RCC 7860 (cell line): ENCODE measurements around the gene TTC7B.

ENCODE experiments used
- DNase-seq: peaks from one replicate; pipeline ENCODE4 v3.0.0-alpha.2; 2015; ENCODE audit warnings: low spot score
- FAIRE-seq: peaks from 2 replicates; lab custom pipeline; 2012; peaks lifted over from hg19 to GRCh38; lab: Jason Lieb, UNC

Gene TTC7B

DNA sequence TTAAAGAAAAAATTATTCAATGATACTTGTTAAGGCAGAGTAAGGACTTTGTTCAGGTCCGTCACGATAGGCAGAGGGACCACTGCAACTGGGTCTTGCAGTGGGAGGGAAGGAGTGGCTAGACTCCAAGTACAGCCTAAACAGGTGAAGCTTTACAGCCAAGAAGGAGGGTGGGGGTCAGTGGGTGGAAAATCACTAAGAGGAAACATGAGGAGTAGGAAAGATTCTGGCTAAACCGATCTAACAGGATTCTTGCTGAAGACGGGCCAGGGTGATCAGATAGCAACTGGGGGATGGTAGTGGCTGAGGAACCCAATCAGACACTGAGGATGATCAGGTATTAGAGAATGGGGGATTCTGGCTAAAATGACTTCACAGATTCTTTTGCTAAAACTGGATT is 100.2 kb downstream of the TTC7B start:
- no peak for FAIRE-seq
- no peak for DNase-seq

DNA sequence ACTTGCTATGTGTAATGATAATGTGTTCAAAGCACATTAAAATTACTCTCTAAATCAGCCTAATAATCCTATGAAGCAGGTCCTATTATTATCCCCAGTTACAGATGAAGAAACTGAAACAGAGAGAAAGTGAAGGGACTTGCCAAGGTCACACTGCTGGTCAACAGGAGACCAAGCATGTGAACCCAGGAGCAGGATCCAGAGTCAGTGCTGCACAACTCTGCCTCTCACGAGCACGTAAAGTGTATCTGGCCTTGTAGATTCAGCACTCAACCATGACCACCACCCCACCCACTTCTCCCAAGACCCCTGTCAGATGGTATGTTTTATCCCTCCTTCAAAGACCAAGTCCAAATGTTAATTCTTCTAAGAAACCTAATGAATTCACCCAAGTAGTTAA is 100.7 kb downstream of the TTC7B start:
- FAIRE-seq (no peak), DNase-seq (no peak)

DNA sequence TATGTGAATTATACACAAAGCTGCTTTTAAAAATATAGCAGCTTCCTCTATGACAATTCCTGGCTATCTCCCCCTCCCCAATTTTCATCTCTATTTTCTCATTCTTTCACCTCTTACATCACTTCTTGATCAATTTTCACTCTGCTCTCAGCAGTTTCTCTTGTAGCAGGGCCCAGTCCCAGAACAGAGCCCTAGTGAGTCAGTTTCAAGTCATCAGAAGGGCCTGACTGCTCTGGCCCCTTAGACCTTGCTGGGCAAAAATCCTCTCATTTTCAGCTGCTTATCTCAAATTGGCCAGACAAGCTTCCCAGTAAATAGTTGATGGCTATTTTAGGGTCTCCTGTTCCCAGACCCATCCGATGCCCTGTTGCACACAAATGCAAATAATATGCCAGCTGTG is 101.4 kb downstream of the TTC7B start:
- FAIRE-seq (no peak), DNase-seq (no peak)

DNA sequence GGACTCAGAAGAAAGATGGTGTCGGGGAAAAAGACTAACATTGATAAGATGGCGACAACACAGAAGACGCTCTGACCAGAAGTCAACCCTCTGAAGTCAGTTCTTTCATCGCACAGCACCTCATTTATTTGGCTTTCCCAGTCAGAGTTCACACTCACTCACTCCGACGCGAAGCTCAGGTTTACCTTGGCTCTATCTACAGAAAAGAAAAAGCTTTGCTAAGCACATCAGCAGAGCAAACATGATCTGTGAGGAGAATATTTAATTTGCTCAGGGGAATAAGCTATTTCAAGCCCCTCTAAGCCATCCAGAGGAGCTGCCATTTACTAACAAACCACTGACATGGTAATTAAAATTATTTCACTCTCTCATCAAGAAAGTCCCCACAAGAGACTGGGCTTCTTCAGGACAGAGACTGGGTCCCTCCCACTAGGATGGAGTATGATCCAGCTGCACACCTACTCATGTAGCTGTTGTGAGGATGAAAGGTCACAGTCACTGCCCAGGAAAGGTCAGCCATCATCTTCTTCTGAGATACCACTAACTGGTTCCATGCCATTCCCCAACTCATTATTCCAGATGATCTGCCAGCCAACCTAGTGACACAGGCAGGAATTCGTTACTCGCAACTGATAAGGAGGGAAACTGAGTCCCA is 111.4 kb downstream of the TTC7B start:
- FAIRE-seq (no peak), DNase-seq (no peak)

DNA sequence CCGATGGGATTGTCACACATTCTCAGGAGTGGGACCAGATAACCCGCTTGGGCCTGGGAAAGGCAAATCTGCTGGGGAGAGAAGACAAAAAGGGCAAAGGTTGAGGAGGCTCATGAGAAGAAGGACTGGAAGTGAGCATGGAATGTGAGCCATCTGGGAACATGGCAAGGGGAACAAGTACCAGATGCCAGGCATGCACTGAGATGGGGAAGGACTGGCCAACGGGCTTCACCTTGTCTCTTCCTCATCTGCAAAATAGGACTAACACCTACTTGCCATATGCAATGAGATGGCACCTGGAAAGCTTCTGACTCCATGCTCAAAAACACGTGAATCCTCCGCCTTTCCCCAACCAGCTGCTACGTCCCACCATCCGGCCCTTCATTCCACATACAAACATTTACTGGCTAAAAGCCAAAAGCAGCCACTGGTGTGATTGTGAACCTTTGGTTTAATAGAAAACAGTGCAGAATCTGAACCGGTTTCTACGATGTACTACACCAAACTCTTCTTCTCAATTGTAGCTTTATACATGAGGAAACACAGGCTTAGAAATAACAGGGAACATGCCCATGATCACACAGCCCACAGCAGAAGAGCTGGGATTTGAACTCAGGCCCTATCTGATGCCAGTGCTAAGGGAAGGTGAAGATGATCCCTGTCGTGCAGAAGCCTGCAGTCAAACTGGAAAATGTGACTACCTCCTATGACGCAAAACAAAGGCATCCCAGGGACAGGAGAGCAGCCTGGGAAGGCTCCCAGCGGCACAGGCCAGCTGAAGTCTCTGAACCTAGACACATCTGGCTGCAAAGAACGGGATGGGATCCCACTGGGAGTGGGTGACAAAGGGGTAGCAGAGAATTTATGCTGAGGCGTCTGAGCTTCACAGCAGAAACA is 112.1 kb downstream of the TTC7B start:
- no peak for FAIRE-seq
- no peak for DNase-seq

DNA sequence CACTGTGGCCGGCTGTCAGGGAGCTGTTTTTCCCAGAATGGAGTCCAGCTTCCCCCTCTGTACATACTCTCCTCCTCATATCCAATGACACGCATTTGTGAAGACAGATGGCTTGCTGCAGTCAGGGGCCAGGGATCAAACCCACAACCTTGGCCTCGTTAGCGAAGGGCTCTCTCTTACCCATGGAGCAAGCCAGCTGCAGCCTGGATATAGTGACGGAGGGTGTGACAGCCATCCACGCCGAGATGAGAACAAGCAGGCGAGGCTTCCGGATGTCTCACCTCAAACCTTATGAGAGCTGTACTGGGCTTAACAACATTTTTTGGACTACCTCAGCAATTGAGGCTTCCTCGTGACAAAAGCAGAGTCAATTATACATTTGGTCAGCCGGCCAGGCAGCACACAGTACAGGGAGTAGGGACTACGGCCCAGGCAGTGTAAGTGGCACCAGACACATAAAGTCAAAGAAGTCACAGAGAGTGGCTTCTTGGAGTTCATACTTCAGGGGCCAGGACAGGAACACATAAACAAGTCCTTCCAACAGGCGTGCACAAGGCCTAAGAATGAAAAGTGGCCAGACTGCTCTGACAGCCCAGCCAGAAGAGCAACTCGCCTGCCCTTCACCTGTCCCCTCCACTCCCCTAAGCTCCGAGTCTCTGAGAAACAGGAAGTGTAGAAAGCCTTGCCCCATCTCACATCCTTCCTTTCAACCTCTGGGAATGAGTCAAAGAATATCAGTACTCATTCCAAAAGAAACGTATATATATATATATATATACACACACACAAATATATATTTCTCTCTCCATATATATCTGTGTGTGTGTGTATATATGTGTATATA is 115.1 kb downstream of the TTC7B start:
- no peak for FAIRE-seq
- no peak for DNase-seq

DNA sequence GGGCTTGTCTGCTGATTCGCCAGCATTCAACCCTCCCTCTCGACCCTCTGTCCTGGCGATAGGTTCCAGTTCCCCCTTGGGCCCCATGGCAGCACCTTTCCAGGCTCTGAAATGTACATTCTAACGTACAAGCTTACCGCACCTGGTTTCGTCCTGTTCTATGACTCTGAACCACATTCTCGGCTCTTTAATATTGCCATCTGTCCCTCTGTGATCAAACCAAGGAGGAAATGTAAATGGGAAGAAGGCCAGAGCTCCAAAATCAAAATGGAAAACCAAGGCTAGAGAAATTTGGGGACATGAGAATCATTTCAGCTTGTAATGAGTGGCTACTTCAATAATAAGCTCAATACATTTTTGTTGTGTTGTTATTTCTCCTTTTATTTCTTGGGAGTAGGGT is 117.2 kb downstream of the TTC7B start:
- no peak for DNase-seq

DNA sequence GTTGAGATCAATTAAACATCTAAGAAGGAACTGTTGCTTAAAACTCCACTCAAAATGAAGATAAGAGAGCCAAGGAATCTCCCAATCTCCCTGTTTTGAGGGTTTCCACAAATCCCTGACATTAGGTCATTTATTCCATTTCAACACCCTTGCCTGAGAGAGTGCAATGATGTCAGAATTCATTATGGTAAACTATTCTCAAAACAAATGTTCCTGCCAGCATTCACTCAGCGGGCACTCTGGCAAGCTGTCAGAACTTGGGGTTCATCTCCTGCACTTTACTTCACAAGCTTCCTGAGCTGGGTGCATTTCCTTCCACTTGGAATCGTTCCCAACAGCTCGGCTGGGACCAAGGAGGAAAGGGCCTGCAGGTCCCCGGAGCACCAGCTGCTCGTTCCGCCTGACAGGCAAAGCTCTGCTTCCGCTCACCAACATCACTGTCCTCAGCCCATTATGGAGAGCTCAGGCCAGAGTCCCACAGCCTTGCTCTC is 117.8 kb downstream of the TTC7B start:
- FAIRE-seq (no peak), DNase-seq (no peak)

More for the DNA sequence above, 117.2 kb downstream of the TTC7B start:
- no peak for FAIRE-seq

DNA sequence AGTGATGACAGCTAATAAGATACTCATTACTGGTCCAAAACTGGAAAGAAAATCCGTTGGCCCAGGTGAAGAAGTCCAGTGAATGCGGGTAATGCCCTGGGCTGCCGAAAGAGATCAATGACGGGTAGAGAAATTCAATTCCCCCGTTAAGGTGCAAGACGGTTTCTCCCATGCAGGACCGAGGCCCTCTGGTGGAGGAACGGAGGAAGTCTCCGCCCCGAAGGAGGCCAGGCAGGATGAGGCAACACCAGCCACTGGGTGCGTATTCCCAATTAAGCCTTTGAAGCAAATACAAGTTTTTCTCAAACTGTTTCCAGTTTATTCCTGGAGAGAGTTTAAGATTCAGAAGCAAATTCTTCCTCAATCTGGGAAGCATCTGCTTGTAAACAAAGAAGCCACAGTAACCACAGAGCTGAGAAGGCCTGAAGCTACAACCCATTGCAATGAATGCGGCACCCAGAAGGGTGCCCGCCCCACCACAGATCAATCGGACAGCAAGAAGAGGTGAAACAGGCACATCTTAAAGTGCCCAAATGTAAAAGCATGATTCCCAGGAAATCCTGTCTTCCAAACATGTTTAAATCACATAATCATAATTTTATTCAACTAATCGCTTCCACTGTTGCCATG is 118.5 kb downstream of the TTC7B start:
- DNase-seq (peak; percentile 24), FAIRE-seq (no peak)

DNA sequence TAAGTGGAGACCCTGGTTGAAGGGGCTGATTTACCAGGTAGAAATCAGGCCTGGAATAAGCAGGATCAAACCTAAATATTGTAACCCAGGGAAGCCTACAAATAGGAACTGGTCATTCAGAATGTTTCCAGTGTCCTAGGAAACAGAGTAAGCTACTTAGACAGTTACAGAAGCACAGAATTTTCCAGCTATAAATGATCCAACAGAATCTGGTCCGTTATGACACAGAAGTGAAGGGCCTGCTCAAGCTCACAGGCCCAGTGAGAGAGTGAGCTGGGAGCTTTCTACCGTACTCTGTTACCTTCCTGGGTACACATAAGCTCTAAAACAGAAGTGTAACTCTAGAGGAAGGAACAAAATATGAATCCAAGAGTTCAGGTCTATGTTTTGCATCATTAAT is 119.1 kb downstream of the TTC7B start:
- DNase-seq: no peak
- no peak for FAIRE-seq

DNA sequence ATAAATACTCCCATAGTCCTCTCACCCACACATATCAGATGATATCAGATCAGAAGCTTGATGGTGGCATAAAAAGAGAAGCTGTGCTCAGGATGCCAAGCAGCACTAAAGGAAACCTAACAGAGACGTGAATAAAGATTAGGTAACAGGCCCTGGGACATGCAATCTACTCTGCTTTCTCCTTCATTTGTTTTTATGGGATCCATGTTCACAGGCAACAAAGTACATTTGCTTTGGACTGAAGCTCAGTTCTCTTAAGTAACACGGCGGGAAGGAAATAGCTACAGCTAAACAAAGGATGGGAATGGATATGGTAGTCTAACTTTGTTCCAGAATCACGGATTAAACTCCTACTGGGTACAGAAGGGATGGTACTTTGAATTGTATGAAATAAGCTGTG is 119.5 kb downstream of the TTC7B start:
- no peak for DNase-seq
- FAIRE-seq: no peak

DNA sequence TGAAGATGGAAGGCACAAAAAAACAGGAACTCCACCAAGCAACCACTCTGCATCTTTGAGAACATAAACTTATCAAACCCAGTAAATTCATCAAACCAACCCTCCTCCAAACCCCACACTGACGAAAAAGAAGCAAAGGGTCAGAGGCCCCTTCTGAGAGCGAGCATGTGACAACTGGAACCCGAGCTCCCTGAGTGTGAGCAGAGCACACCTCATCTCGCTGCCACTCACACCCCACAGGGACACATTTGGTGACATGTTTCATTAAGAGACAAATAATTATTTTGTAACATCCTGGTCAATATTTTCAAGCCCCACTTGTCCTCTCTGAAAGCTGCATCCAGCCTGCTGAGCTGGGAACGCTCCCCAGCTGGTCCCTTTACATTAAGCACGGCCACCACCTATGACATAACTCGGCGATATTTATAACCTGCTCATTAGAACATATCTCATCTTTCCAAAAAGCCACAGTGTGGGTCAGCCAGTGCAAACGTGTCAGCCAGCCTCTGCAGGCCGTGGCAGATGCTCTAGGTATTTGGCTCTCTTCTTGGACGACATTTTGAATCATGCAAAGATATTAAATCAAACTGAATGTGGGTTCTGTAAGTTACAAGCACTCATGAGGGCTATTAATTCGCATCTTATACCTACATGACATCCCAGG is 120.1 kb downstream of the TTC7B start:
- no peak for DNase-seq
- FAIRE-seq: no peak

DNA sequence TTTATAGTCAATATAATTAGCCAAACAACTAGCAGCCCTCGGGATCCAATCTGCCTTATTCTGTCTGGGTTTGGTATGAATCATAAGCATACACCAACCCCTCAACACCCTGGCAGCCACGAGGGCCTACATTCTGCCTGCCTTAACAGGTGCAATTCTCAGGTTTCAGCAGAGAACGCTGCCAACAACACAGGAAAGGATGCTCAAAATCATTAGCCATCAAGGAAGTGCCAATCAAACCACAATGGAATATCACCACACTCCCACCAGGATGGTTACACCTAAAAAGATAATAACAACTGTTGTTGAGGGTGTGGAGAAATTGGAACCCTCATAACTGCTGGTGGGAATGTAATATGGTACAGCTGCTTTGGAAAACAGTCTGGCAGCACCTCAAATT is 122.8 kb downstream of the TTC7B start:
- FAIRE-seq (no peak), DNase-seq (no peak)

DNA sequence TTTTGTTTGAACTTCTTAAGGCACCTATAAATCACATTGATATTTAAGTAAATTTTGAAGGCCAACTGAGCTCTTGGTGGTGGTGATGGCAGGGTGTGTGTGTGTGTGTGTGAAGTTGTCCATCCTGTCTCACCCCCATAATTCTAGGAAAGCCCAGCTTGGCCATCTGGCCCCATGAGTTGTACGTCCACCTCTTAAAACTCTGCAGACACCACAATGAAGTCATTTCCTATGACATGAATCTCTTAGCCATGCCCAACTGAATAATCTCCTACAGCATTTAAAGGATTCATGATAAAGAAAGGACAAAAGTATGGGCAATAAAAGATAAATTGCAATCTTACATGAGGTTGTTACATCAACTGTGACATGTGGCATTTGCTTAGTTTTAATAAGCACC is 123.4 kb downstream of the TTC7B start:
- FAIRE-seq: no peak
- no peak for DNase-seq

DNA sequence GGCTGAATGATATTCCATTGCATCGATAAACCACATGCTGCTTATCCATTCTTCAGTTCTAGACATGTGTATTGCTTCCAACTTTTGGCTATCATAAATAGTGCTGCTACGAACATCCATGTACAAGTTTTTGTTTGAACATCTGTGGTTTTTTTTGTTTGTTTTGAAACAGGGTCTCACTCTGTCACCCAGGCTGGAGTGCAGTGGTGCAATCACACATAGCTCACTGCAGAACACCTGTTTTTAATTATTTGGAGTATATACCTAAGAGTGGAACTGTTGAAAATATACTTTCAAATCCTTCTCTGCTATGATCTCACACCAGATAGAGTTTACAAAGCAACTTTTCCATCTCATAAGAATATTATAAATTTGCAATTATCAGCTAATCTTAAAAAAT is 124.2 kb downstream of the TTC7B start:
- FAIRE-seq (no peak), DNase-seq (no peak)

DNA sequence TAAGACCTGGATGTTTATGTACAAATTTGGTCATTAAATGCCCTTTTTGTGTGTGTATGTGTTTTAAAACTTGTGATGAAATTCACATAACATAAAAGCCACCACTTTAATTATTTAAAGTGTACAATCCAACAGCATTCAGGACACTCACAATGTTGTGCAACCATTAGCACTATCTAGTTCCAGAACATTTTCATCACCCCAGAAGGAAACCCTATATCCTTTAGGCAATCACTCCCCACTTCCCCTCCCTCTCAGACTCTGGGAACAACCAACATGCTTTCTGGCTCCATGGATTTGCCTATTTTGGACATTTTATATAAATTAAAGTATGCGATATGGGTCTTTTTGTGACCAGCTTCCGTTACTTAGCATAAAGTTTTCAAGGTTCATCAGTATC is 124.6 kb downstream of the TTC7B start:
- DNase-seq (no peak), FAIRE-seq (no peak)

DNA sequence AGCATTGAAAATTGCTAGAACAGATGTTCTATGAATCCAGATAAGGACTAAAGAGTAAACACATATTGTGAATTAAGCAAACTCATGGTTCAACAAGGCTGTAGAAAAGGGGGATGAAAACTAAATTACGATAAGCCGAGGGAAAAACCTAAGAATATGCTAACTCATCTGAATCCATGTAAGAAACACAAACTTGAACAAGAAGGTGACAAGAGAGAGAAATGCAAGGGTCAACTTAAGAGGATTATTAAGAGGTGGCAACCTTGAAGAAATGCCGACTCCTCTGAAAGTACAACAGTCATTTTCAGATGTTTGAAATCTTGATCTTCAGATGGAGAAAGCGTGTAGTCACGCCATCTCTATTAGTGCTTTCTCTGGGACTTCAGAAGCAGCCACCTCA is 128.6 kb downstream of the TTC7B start:
- no peak for FAIRE-seq
- DNase-seq: no peak

DNA sequence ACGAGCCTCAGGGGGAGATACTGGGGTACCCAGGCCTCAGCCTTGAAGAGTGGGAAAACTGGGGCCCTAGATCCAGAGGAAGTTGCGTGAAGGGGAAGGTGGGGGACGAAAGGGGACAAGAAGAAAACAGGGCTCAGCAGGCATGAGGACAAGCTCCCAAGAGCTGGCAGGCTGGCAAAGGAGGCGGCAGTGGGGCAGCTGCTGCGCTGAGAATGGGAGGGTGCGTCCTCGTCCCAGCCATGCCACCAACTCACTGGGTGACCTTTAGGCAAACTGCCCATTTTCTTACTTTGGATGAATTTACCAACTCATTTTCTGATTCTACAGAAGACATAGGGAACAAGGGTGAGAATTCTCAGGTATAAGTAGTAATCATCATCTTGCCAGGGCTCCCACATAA is 133.6 kb downstream of the TTC7B start:
- DNase-seq (no peak), FAIRE-seq (no peak)

DNA sequence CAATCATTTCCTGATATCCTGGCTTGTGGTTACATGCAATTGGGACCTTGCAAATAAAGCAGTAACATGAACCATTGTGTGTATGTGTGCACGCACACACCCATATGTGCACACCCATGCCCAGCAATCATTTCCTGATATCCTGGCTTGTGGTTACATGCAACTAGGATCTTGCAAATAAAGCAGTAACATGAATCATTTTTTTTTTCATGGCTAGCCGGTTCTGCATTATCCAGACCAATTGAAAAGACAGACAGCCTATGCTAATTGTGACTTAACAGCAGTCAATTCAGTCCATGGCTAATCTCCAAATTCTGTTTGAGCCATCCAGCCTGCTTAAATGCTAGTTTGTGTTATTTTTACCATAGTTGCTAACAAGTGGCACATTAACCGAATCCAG is 134.3 kb downstream of the TTC7B start:
- DNase-seq: no peak
- FAIRE-seq: no peak

DNA sequence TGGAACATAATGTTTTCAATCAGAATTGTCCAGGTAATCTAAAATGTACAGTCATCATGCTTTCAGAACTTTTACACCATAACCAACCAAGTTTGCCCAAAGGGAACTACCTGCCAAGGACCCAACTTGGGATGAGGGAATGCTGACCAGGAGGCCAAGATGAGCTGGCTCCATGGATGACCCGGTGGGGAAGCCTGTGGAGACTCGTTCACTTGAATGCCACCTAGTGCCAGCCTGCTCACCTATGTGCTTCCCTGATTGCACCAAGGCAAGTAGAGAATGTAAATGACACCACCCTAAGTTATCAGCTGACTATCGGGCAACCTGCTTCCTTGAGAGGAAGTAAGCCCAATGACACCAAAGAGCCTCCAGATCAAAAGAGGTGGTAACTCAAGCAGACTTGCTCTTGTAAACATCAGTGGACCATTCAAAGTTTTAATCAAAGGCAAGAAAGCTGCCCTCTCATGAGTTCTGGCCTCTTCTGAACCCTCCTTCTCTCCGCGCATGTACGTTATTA is 137.3 kb downstream of the TTC7B start:
- DNase-seq (no peak), FAIRE-seq (no peak)
